Trophoblast cell (in vitro differentiated cells and primary cell): ENCODE results near the gene ITPA.

Source experiments
- DNase-seq, 2 donors: peaks; one replicate each; pipeline ENCODE4 v3.0.0-alpha.2; 2016
- H2AFZ ChIP-seq: 2 replicates; pipeline ENCODE4 v1.6.1; 2013; ENCODE audit warnings: low read length, moderate library complexity, mild to moderate bottlenecking; ENCODE audit not compliant: insufficient read depth, poor library complexity
- H2AK5ac ChIP-seq: 2 replicates; pipeline ENCODE4 v1.6.1; 2013; ENCODE audit warnings: mild to moderate bottlenecking, low read length
- H2BK120ac ChIP-seq: 2 replicates; pipeline ENCODE4 v1.6.1; 2013; ENCODE audit warnings: low read length, mild to moderate bottlenecking, moderate library complexity; ENCODE audit not compliant: insufficient read depth, poor library complexity
- H2BK12ac ChIP-seq: 2 replicates; pipeline ENCODE4 v1.6.1; 2013; ENCODE audit warnings: mild to moderate bottlenecking, low read length, moderate library complexity
- H2BK5ac ChIP-seq: 2 replicates; pipeline ENCODE4 v1.6.1; 2013; ENCODE audit warnings: low read length, low read depth, moderate library complexity, mild to moderate bottlenecking; ENCODE audit not compliant: poor library complexity
- H3K14ac ChIP-seq: 2 replicates; pipeline ENCODE4 v1.6.1; 2013; ENCODE audit warnings: mild to moderate bottlenecking, low read length
- H3K18ac ChIP-seq: 2 replicates; pipeline ENCODE4 v1.6.1; 2013; ENCODE audit warnings: mild to moderate bottlenecking, low read length
- H3K23ac ChIP-seq: 2 replicates; pipeline ENCODE4 v1.6.1; 2013; ENCODE audit warnings: low read length
- H3K27ac ChIP-seq: 2 replicates; pipeline ENCODE4 v1.5.1; 2013; ENCODE audit warnings: low read depth, mild to moderate bottlenecking, inconsistent platforms, low read length, moderate library complexity
- H3K27me3 ChIP-seq: 2 replicates; pipeline ENCODE4 v1.6.1; 2013; ENCODE audit warnings: inconsistent platforms, mild to moderate bottlenecking, low read length, moderate library complexity; ENCODE audit not compliant: insufficient read depth
- H3K36me3 ChIP-seq, 2 experiments: 1 replicate in 1 of 2; 2 replicates in 1 of 2; pipeline ENCODE4 v1.6.1; 2013; ENCODE audit warnings: low read length in 2 of 2, mild to moderate bottlenecking in 2 of 2, moderate library complexity in 1 of 2; ENCODE audit not compliant: insufficient read depth in 2 of 2, control insufficient read depth in 1 of 2
- H3K4ac ChIP-seq: 2 replicates; pipeline ENCODE4 v1.6.1; 2013; ENCODE audit warnings: low read depth, mild to moderate bottlenecking, low read length, moderate library complexity
- H3K4me1 ChIP-seq, 2 experiments: 1 replicate in 1 of 2; 2 replicates in 1 of 2; pipeline ENCODE4 v1.6.1; 2013; ENCODE audit warnings: low read length in 2 of 2, mild to moderate bottlenecking in 2 of 2, moderate library complexity in 1 of 2; ENCODE audit not compliant: insufficient read depth in 2 of 2, control insufficient read depth in 1 of 2
- H3K4me2 ChIP-seq: 2 replicates; pipeline ENCODE4 v1.6.1; 2013; ENCODE audit warnings: inconsistent platforms, mild to moderate bottlenecking, low read length, moderate library complexity
- H3K4me3 ChIP-seq: 2 replicates; pipeline ENCODE4 v1.5.1; 2013; ENCODE audit warnings: mild to moderate bottlenecking, low read depth, low read length, inconsistent platforms
- H3K79me1 ChIP-seq: one replicate; pipeline ENCODE4 v1.6.1; 2013; ENCODE audit warnings: low read length
- H3K79me2 ChIP-seq: 2 replicates; pipeline ENCODE4 v1.6.1; 2013; ENCODE audit warnings: low read length, mild to moderate bottlenecking; ENCODE audit not compliant: control insufficient read depth, insufficient read depth, poor library complexity
- H3K9ac ChIP-seq: 2 replicates; pipeline ENCODE4 v1.6.1; 2013; ENCODE audit warnings: mild to moderate bottlenecking, low read length
- H3K9me3 ChIP-seq: 2 replicates; pipeline ENCODE4 v1.6.1; 2013; ENCODE audit warnings: low read depth, mild to moderate bottlenecking, control low read depth, inconsistent platforms, low read length; ENCODE audit not compliant: insufficient read depth
- H4K12ac ChIP-seq: 2 replicates; pipeline ENCODE4 v1.6.1; 2013; ENCODE audit warnings: low read depth, mild to moderate bottlenecking, low read length, moderate library complexity
- H4K8ac ChIP-seq: 2 replicates; pipeline ENCODE4 v1.6.1; 2013; ENCODE audit warnings: low read depth, mild to moderate bottlenecking, low read length, moderate library complexity
- H4K91ac ChIP-seq: one replicate; pipeline ENCODE4 v1.6.1; 2013; ENCODE audit warnings: low read depth, mild to moderate bottlenecking, low read length, moderate library complexity
- WGBS: extraction: QIAGEN DNeasy Blood & Tissue Kit; methylation state at CpG from one replicate; pipeline ENCODE4 v1.1.7; 2013; ENCODE audit warnings: missing lambda C conversion rate; ENCODE audit not compliant: insufficient read length, insufficient coverage; ENCODE audit errors: extremely low coverage; 5-methylcytosine and 5-hydroxymethylcytosine counted together

ITPA gene

GRCh38 chr20:3168079-3168828 lies 41.0 kb upstream of the ITPA start:
- peak overlapping the region; percentile 30 for H3K14ac ChIP-seq
- no peak overlapping the region for H2BK5ac ChIP-seq
- H3K36me3 ChIP-seq = peaks cover 2 to 11% of the 10 kb centered on the region in 2 experiments
- H3K4ac ChIP-seq = no peak overlapping the region
- H3K23ac ChIP-seq = no peak overlapping the region
- peak overlapping the region; percentile 4 for H4K91ac ChIP-seq
- H3K4me1 ChIP-seq = peaks cover 7 to 15% of the 10 kb centered on the region in 2 experiments
- H3K9ac ChIP-seq = peak overlapping the region; percentile 52
- WGBS = no CpG with 5 or more reads among the region's 39 CpGs
- no peaks in the 10 kb centered on the region for H3K9me3 ChIP-seq
- peaks cover 15% of the 10 kb centered on the region for H3K79me1 ChIP-seq
- peak overlapping the region; percentile 61 for H3K4me3 ChIP-seq
- peak overlapping the region; percentile 10 for H2BK12ac ChIP-seq
- peak overlapping the region; percentile 32 for H2BK120ac ChIP-seq
- H3K18ac ChIP-seq = peak overlapping the region; percentile 69
- no peak overlapping the region for H2AK5ac ChIP-seq
- H3K4me2 ChIP-seq = peak overlapping the region; percentile 83
- peaks cover 2% of the 10 kb centered on the region for H3K79me2 ChIP-seq
- H4K12ac ChIP-seq = peak overlapping the region; percentile 52
- H4K8ac ChIP-seq = peak overlapping the region; percentile 72
- DNase-seq = peak in 1 of 2 donors; percentile 54
- no peaks in the 10 kb centered on the region for H3K27me3 ChIP-seq
- H3K27ac ChIP-seq = no peak overlapping the region
- peak overlapping the region; percentile 44 for H2AFZ ChIP-seq

GRCh38 chr20:3168829-3169590 lies 40.3 kb upstream of the ITPA start:
- no peak for DNase-seq
- no peak overlapping the region for H4K91ac ChIP-seq
- H3K27me3 ChIP-seq = no peaks in the 10 kb centered on the region
- H4K12ac ChIP-seq = no peak overlapping the region
- H3K9me3 ChIP-seq = no peaks in the 10 kb centered on the region
- H3K4ac ChIP-seq = no peak overlapping the region
- H3K9ac ChIP-seq = no peak overlapping the region
- no peak overlapping the region for H3K23ac ChIP-seq
- H2BK120ac ChIP-seq = no peak overlapping the region
- no peak overlapping the region for H2BK5ac ChIP-seq
- H3K14ac ChIP-seq = no peak overlapping the region
- no peak overlapping the region for H3K27ac ChIP-seq
- H3K18ac ChIP-seq = no peak overlapping the region
- H3K79me1 ChIP-seq = peaks cover 21% of the 10 kb centered on the region
- H2AFZ ChIP-seq = no peak overlapping the region
- H2AK5ac ChIP-seq = no peak overlapping the region
- peaks cover 2 to 11% of the 10 kb centered on the region in 2 experiments for H3K36me3 ChIP-seq
- no peak overlapping the region for H3K4me3 ChIP-seq
- H3K79me2 ChIP-seq = peaks cover 5% of the 10 kb centered on the region
- peak overlapping the region; percentile 83 for H3K4me2 ChIP-seq
- WGBS = no CpG with 5 or more reads among the region's 7 CpGs
- H2BK12ac ChIP-seq = no peak overlapping the region
- peak overlapping the region; percentile 72 for H4K8ac ChIP-seq
- peaks cover 7 to 15% of the 10 kb centered on the region in 2 experiments for H3K4me1 ChIP-seq

- Histone ChIP-seq H4K91ac (no peak overlapping the region), H3K27ac (no peak overlapping the region), H3K79me1 (peaks cover 25% of the 10 kb centered on the region), H2BK5ac (no peak overlapping the region), H3K9me3 (no peaks in the 10 kb centered on the region), H3K9ac (no peak overlapping the region), H3K36me3 (peaks cover 0 to 1% of the 10 kb centered on the region in 2 experiments), H3K18ac (no peak overlapping the region), H2AFZ (no peak overlapping the region), H3K4me3 (no peak overlapping the region), H3K4me1 (peaks cover 7 to 15% of the 10 kb centered on the region in 2 experiments), H3K23ac (no peak overlapping the region), H3K27me3 (no peaks in the 10 kb centered on the region), H3K79me2 (peaks cover 9% of the 10 kb centered on the region), H3K4ac (no peak overlapping the region), H2BK12ac (no peak overlapping the region), H4K8ac (no peak overlapping the region), H2BK120ac (no peak overlapping the region), H3K14ac (no peak overlapping the region), H2AK5ac (no peak overlapping the region), H4K12ac (no peak overlapping the region), H3K4me2 (no peak overlapping the region)
- no CpG with 5 or more reads among the region's 14 CpGs for WGBS
- DNase-seq = no peak
Measured at GRCh38 chr20:3171391-3172125, 37.7 kb upstream of the ITPA start.

GRCh38 chr20:3172126-3172932 lies 37.0 kb upstream of the ITPA start:
- no peak overlapping the region for H2BK120ac ChIP-seq
- H2AK5ac ChIP-seq = no peak overlapping the region
- peak overlapping the region; percentile 36 for H3K9ac ChIP-seq
- H3K27me3 ChIP-seq = no peaks in the 10 kb centered on the region
- peak overlapping the region; percentile 24 for H3K18ac ChIP-seq
- H4K91ac ChIP-seq = no peak overlapping the region
- H4K12ac ChIP-seq = peak overlapping the region; percentile 11
- H3K27ac ChIP-seq = no peak overlapping the region
- no peaks in the 10 kb centered on the region for H3K9me3 ChIP-seq
- peaks cover 25% of the 10 kb centered on the region for H3K79me1 ChIP-seq
- no peaks in the 10 kb centered on the region for H3K36me3 ChIP-seq
- no peak overlapping the region for H2BK5ac ChIP-seq
- H2AFZ ChIP-seq = no peak overlapping the region
- H3K23ac ChIP-seq = peak overlapping the region; percentile 13
- WGBS = no CpG with 5 or more reads among the region's 5 CpGs
- peak overlapping the region; percentile 97 for H3K4me2 ChIP-seq
- no peak overlapping the region for H2BK12ac ChIP-seq
- peaks cover 7 to 15% of the 10 kb centered on the region in 2 experiments for H3K4me1 ChIP-seq
- H3K79me2 ChIP-seq = peaks cover 9% of the 10 kb centered on the region
- H3K4ac ChIP-seq = no peak overlapping the region
- DNase-seq = no peak
- no peak overlapping the region for H3K14ac ChIP-seq
- H3K4me3 ChIP-seq = peak overlapping the region; percentile 99
- H4K8ac ChIP-seq = no peak overlapping the region
